Measurements from ENCODE around the gene RYR2.

GRCh38 chr1:237105826-237106225 is 63.8 kb downstream of the RYR2 start:
- TF ChIP-seq CTCF (IDR thresholded peaks at IDR 0.05), result no peak
- no peak for TF ChIP-seq POLR2A (IDR thresholded peaks at IDR 0.05)
